Calu3 (cell line): ENCODE data around the gene COL8A1. TPM values are rescaled to one million over a fixed set of nuclear protein-coding genes. Genes with fewer than 3 reads are reported as not detected.

Source experiments
- BruUV-seq: library from RNA; stranded (reverse); fragments of 400-500 nt; replicated peaks from 2 replicates; lab custom pipeline; 2021; lab: Mats Ljungman, UMichigan
- CTCF ChIA-PET: fragments of 300-600 bp; sonication (Branson Sonifier 250); formaldehyde crosslinking; loops from one replicate; lab custom pipeline; 2022; ENCODE audit warnings: antibody characterized with exemption; lab: Charles Lee
- DNase-seq: peaks from one replicate; pipeline ENCODE4 v3.0.0; 2022
- H3K27ac Mint-ChIP-seq: one replicate; pipeline ENCODE4 v1.8.0; 2022; ENCODE audit warnings: mixed read lengths; ENCODE audit not compliant: unreplicated experiment
- H3K27me3 Mint-ChIP-seq: one replicate; pipeline ENCODE4 v1.8.0; 2022; ENCODE audit warnings: mixed read lengths; ENCODE audit not compliant: unreplicated experiment
- H3K36me3 Mint-ChIP-seq: one replicate; pipeline ENCODE4 v1.8.0; 2022; ENCODE audit warnings: mild to moderate bottlenecking, moderate library complexity, mixed read lengths; ENCODE audit not compliant: insufficient read depth, unreplicated experiment
- H3K4me1 Mint-ChIP-seq: one replicate; pipeline ENCODE4 v1.8.0; 2022; ENCODE audit warnings: mild to moderate bottlenecking, low read depth, mixed read lengths; ENCODE audit not compliant: unreplicated experiment
- H3K4me3 Mint-ChIP-seq: one replicate; pipeline ENCODE4 v1.8.0; 2022; ENCODE audit warnings: mild to moderate bottlenecking, low read depth, moderate library complexity, mixed read lengths; ENCODE audit not compliant: unreplicated experiment
- H3K9me3 Mint-ChIP-seq: one replicate; pipeline ENCODE4 v1.8.0; 2022; ENCODE audit warnings: low read depth, mixed read lengths; ENCODE audit not compliant: unreplicated experiment
- CTCF ChIP-seq: fragments of 200-600 bp; IDR thresholded peaks from one replicate; pipeline ENCODE4 v1.8.0; 2022; ENCODE audit warnings: antibody characterized with exemption; ENCODE audit not compliant: unreplicated experiment
- intact Hi-C: fragments of 100-400 bp; cut with micrococcal nuclease; formaldehyde crosslinking; loops from one replicate; pipeline ENCODE4 v1.10.0; 2022; ENCODE audit not compliant: unreplicated experiment
- total RNA-seq: library from RNA; stranded (reverse); gene quantifications from 2 replicates; pipeline ENCODE4 v1.2.3, GENCODE V29; 2022

Gene COL8A1
- total RNA-seq, 1 experiment from 2014 or later: 0.71 TPM

DNA sequence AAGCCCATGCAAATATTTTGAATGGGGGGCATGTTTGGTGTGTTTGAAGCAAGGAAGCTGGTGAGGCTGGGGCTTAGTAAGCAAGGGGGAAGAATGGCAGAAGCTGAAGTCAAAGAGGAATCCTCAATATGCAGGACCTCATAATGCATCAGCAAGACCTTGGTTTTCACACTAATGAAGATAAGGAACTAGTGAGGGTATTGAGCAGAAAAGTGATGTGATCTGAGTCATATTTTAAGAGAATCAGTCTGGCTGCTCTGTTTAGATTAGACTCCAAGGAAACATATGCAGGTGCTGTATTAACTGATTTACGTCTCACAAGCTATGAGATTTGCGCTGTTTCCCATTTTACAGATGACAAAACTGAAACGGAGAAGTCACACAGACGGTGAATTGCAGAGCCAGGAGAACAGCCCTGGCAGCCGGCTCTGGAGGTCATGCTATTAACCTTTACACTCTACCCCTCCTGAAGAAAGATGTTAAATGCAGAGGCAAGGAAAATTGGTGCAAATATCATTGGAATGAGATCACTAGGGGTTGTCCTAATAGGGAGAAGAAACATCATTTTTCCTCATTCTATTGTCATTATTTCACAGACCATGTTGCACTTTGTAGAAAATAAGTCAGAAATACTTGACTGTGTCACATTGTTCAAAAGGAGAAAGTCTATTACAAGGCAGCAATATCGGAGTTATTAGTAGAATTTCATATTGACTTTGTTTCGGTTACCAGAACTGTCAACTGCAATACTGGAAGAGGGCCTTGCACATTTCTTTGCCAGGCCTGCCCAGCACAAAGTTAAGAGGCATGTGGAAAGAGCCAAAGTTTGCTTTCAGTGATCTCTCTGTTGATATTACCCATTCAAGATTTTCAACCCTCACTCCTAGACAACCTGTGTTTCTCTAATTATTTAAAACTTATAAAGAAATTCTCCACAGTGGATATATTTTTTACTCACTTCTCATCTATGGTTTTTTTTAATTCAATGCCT is 64.9 kb downstream of the COL8A1 start:
- CTCF ChIA-PET: interaction anchor here (0.6 kb wide), 1 partner anchor 66 kb away, joined by 4 read pairs; no protein-coding TSS in a partner anchor
- no peak for DNase-seq
- TF ChIP-seq CTCF: no peak
- Mint-ChIP-seq H3K36me3 (no peaks in the 10 kb centered on the region), H3K27ac (no peak overlapping the region), H3K9me3 (no peaks in the 10 kb centered on the region), H3K4me1 (no peaks in the 10 kb centered on the region), H3K27me3 (no peaks in the 10 kb centered on the region), H3K4me3 (no peak overlapping the region)
- BruUV-seq: no TSS peak
- intact Hi-C loops: no loop called here

DNA sequence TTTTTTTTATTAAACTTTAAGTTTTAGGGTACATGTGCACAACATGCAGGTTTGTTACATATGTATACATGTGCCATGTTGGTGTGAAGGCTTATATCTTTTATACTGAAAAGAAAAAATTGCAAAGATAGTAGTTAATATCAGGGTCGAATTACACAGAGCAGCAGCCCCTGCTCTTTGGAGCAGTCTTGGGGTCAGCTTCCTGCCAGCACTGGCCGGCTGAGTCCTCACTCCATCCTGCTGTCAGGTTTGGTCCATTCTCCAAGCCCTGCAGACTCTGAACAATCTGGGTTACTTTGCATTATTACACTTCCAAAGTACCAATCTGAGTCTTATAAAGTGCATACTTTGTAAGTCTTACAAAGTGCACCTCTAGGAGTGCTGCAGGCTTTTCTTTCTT is 66.0 kb downstream of the COL8A1 start:
- no TSS peak for BruUV-seq
- Mint-ChIP-seq H3K27me3 (no peaks in the 10 kb centered on the region), H3K27ac (no peak overlapping the region), H3K36me3 (no peaks in the 10 kb centered on the region), H3K9me3 (no peaks in the 10 kb centered on the region), H3K4me1 (no peaks in the 10 kb centered on the region), H3K4me3 (no peak overlapping the region)
- no peak for TF ChIP-seq CTCF
- DNase-seq: no peak
- intact Hi-C loops: no loop called here
- CTCF ChIA-PET: no interaction called here

DNA sequence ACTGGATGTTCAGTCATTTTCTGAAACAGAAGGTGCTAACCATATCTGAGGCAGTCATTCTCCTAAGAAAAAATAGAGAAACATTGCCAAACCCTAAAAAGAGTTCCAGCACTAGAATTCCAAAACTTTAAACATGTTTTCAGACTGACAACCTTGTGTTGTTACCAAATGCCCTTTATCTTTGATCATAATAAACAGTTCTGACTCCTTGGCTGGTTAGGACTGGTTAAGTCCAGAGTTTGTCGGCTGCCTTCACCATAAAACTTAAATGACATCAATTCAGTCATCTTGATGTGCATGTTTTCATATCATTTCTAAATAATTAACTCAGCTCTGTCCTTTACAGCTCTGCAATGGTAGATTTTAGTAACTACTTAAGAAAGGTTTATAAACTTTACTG is 68.0 kb downstream of the COL8A1 start:
- BruUV-seq: no TSS peak
- CTCF ChIA-PET: interaction anchor here (0.6 kb wide), 1 partner anchor 820 kb away, joined by 3 read pairs; no protein-coding TSS in a partner anchor
- Mint-ChIP-seq H3K4me1 (no peaks in the 10 kb centered on the region), H3K27me3 (no peaks in the 10 kb centered on the region), H3K27ac (no peak overlapping the region), H3K36me3 (no peaks in the 10 kb centered on the region), H3K4me3 (no peak overlapping the region), H3K9me3 (no peaks in the 10 kb centered on the region)
- TF ChIP-seq CTCF: no peak
- intact Hi-C loops: no loop called here
- DNase-seq: no peak

DNA sequence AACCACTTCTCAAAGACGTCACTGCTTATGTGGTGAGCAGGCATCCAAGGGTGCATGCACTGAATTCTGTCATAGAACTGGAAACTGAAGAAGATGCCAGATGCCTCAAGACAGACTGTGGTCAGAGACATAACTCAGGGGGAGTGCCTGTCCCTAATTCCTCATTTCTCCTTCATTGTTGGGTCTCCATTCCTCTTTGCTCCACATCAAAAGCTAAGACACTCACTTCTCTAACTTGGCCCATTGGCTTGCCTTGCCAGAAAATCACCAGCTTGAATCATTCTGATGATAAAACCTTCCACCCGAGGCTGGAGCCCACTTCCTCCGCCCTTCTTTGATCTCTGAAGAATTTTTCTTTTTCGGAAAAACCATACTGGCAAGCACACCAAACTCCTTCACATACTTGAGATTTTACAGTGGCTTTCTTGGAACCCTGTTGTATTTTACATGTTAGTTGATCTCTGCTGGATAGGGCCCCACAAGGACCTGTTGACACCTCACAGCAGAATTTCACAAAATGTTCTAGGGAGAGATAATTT is 69.9 kb downstream of the COL8A1 start:
- CTCF ChIA-PET: no interaction called here
- no peaks in the 10 kb centered on the region for H3K4me1 Mint-ChIP-seq
- H3K36me3 Mint-ChIP-seq: no peaks in the 10 kb centered on the region
- DNase-seq: no peak
- no peak overlapping the region for H3K27ac Mint-ChIP-seq
- intact Hi-C loops: no loop called here
- H3K9me3 Mint-ChIP-seq: no peaks in the 10 kb centered on the region
- no peaks in the 10 kb centered on the region for H3K27me3 Mint-ChIP-seq
- no TSS peak for BruUV-seq
- no peak overlapping the region for H3K4me3 Mint-ChIP-seq
- TF ChIP-seq CTCF: no peak
